GM10266 (cell line): ENCODE data around the gene KCNJ3.

ENCODE experiments used
- DNase-seq: peaks from one replicate; pipeline ENCODE4 v3.0.0; 2012; ENCODE audit errors: extremely low spot score
- CTCF ChIP-seq: IDR thresholded peaks from 2 replicates; pipeline ENCODE4 v1.5.1; 2012; ENCODE audit warnings: mild to moderate bottlenecking, low read depth; ENCODE audit not compliant: control insufficient read depth, insufficient read depth; ENCODE audit errors: missing control alignments

The KCNJ3 gene, protein sequence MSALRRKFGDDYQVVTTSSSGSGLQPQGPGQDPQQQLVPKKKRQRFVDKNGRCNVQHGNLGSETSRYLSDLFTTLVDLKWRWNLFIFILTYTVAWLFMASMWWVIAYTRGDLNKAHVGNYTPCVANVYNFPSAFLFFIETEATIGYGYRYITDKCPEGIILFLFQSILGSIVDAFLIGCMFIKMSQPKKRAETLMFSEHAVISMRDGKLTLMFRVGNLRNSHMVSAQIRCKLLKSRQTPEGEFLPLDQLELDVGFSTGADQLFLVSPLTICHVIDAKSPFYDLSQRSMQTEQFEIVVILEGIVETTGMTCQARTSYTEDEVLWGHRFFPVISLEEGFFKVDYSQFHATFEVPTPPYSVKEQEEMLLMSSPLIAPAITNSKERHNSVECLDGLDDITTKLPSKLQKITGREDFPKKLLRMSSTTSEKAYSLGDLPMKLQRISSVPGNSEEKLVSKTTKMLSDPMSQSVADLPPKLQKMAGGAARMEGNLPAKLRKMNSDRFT

DNA sequence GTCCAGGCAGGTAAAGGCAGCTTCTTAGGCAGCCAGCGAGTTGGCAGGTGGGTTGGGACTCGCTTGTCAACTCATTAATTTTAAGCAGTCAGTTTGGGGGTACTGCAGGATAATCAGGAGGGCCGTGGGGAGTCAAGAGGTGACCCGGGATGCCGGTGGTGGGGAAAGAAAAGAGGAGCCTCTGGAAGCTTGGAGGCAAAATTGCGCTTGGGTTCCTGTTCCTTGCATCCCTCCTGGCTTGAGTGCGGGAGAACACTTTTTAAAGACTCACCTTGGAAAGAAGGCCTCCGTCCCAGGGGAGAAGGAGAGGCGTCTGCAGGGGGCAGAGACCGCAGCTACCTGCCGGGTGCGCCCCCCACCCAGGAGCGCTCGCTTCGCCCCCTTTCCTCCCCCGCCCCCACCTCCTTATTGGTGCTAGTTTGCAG, at the start of gene KCNJ3:
Gene KCNJ3, plus strand, starts transcription at position 400 of the 425 bp plus-strand sequence. CDS start 81 bp downstream, outside the sequence.
- no peak for TF ChIP-seq CTCF
- DNase-seq, result no peak

GRCh38 chr2:154655499-154655898, 43.0 kb upstream of the KCNJ3 start:
- TF ChIP-seq CTCF, result no peak
- DNase-seq, result no peak

GRCh38 chr2:154658854-154659253, 39.6 kb upstream of the KCNJ3 start:
- no peak for DNase-seq
- no peak for TF ChIP-seq CTCF

DNA sequence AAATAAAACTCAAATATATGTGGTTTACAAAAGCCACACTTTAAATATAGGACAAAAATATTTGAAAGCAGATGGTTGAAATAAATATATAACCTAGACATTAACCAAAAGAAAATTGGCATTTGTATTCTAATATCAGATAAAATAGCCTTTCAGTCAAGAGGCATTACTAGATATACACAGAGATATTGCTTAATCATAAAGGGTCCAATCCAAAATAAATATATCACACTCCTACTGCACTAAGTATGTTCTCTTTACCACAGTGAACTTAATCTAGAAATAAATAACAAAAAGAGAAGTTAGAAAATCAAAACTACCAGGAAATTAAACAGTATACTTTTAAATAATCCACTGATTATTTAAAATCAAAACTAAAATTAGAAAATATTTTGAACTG, 34.2 kb upstream of the KCNJ3 start:
- DNase-seq, result no peak
- no peak for TF ChIP-seq CTCF

DNA sequence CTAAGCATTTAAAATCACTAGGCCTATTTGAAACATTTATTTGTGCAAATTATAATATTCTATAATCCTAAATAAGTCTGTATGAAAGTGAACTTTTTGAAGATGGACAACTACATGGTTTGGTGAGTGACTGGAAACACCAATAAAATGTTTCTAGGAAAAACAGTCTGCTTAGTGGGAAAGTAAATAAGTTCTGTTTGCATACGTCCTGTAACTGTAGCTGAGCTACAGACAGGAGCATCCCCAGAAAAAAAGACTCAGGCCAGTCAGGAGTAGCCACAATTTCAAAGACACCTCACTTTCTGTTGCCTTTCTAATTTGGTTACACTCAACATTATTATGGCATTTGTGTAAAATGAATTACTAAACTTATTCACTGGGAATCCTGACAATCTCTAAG, 28.4 kb upstream of the KCNJ3 start:
- DNase-seq, result no peak
- TF ChIP-seq CTCF, result no peak

DNA sequence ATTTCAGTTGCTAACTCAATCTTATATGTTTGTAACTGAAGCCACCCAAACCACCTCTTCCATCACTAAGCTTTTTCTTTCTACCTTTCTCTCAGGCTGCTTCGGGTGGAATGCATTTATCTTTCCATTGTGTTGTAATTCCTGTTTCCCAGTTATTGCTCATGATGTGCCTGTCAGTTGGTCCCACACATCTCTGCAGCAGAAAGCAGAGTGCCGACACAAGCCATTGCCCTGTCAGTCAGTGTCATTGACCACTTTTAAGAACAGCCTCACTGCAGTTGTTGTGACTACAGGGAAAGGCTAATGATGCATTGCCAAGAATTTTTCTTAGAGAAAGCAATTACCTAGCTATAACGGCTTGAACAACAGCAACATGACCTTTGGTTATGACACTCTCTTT, 24.8 kb upstream of the KCNJ3 start:
- TF ChIP-seq CTCF, result no peak
- no peak for DNase-seq

DNA sequence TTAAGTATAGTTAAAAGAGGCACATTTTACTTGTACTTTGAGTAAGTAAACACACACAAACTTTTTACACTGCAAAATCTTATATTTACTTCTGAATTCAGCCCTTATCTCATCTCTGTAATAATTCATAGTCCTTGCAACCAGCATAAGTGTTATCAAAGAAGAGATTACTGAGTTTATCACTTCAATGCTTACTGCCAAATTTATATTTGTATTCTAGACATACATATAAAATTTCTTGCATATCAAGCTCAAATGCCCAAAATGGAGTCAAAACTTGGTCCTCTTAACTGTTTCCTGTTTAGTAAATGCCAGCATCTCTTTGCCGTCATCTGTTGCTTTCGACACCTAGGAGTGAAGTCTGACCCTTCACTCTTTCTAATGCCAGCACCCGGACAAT, 21.1 kb upstream of the KCNJ3 start:
- no peak for TF ChIP-seq CTCF
- no peak for DNase-seq
